ENCODE results near the gene DZIP1. TPM values are rescaled to one million over a fixed set of nuclear protein-coding genes. Genes with fewer than 3 reads are reported as not detected.

Gene DZIP1
- total RNA-seq, 1 experiment from 2014 or later: 31.0 TPM

- TF ChIP-seq IRF1 (CRISPR knock-in tag; IDR thresholded peaks at IDR 0.05): no peak
- no peak for TF ChIP-seq E2F1 (CRISPR knock-in tag; IDR thresholded peaks at IDR 0.05)
- TF ChIP-seq ZNF425 (CRISPR knock-in tag; conservative IDR thresholded peaks at IDR 0.05): no peak
- no peak for TF ChIP-seq CREB1 (CRISPR knock-in tag; IDR thresholded peaks at IDR 0.05)
- no peak for TF ChIP-seq IRF2 (CRISPR knock-in tag; IDR thresholded peaks at IDR 0.05; ENCODE audit: borderline replicate concordance, low read depth)
- TF ChIP-seq ZNF263 (CRISPR knock-in tag; IDR thresholded peaks at IDR 0.05; ENCODE audit: low read depth): no peak
- TF ChIP-seq JAZF1 (CRISPR knock-in tag; IDR thresholded peaks at IDR 0.05): no peak
- TF ChIP-seq FOXK1 (CRISPR knock-in tag; IDR thresholded peaks at IDR 0.05): no peak
- no peak for TF ChIP-seq RORB (CRISPR knock-in tag; IDR thresholded peaks at IDR 0.05)
- TF ChIP-seq JUN (CRISPR knock-in tag; IDR thresholded peaks at IDR 0.05): no peak
- TF ChIP-seq ZMAT4 (CRISPR knock-in tag; IDR thresholded peaks at IDR 0.05): no peak
- no peak for TF ChIP-seq FOXP4 (CRISPR knock-in tag; IDR thresholded peaks at IDR 0.05)
Measured at GRCh38 chr13:95652821-95653220, 8.3 kb upstream of the DZIP1 start (continued).

GRCh38 chr13:95652244-95652764, 7.8 kb upstream of the DZIP1 start:
- H3K4me1 Mint-ChIP-seq: peaks cover 9% of the 10 kb centered on the region
- H3K36me3 Mint-ChIP-seq: 0 out of 2 replicates have a peak, but pooled peaks cover 6% of the 10 kb centered on the region
- DNase-seq (ENCODE audit: low spot score) (no peak), ATAC-seq (no peak)
- TF ChIP-seq USF1 (CRISPR knock-in tag; IDR thresholded peaks at IDR 0.05) (no peak), ZNF281 (CRISPR knock-in tag; IDR thresholded peaks at IDR 0.05) (no peak), NR2C2 (CRISPR knock-in tag; IDR thresholded peaks at IDR 0.05) (no peak), ZNF121 (CRISPR knock-in tag; IDR thresholded peaks at IDR 0.05) (no peak), AR (CRISPR knock-in tag; IDR thresholded peaks at IDR 0.05) (no peak), PRDM15 (CRISPR knock-in tag; IDR thresholded peaks at IDR 0.05) (no peak), TEAD1 (CRISPR knock-in tag; IDR thresholded peaks at IDR 0.05) (no peak)
- POLR2A ChIA-PET: no interaction called here
- H3K4me3 Mint-ChIP-seq: no peak overlapping the region
- peaks cover 4% of the 10 kb centered on the region; the same call in 1 of the 2 replicates for H3K27me3 Mint-ChIP-seq (ENCODE audit: low read depth)
- no peak overlapping the region for H3K27ac Mint-ChIP-seq
- H3K9me3 Mint-ChIP-seq: peaks cover 27% of the 10 kb centered on the region
- CTCF ChIA-PET: interaction anchor here (1.3 kb wide), 1 partner anchor 28 kb away, joined by 11 read pairs; no protein-coding TSS in a partner anchor
